Large intestine (tissue), 3 donors: Measurements from ENCODE around the gene GLYR1. TPM values are rescaled to one million over a fixed set of nuclear protein-coding genes. Genes with fewer than 3 reads are reported as not detected.

Source experiments
- DNase-seq, 2 donors: peaks; one replicate each; pipeline versions ENCODE4 v3.0.0 to v3.0.0-alpha.2; 2013
- H3K27ac ChIP-seq: one replicate; pipeline ENCODE4 v1.5.1; 2013; ENCODE audit warnings: low read length
- H3K27me3 ChIP-seq: 2 replicates; pipeline ENCODE4 v1.6.1; 2013; ENCODE audit warnings: low read length; ENCODE audit not compliant: control insufficient read depth, insufficient read depth
- H3K36me3 ChIP-seq: 2 replicates; pipeline ENCODE4 v1.6.1; 2013; ENCODE audit warnings: low read length; ENCODE audit not compliant: control insufficient read depth, insufficient read depth
- H3K4me1 ChIP-seq: one replicate; pipeline ENCODE4 v1.6.1; 2013; ENCODE audit warnings: low read length; ENCODE audit not compliant: control insufficient read depth, insufficient read depth
- H3K4me3 ChIP-seq: one replicate; pipeline ENCODE4 v1.5.1; 2013; ENCODE audit warnings: low read length
- H3K9me3 ChIP-seq: one replicate; pipeline ENCODE4 v1.6.1; 2013; ENCODE audit warnings: mild to moderate bottlenecking, low read depth, low read length, moderate library complexity; ENCODE audit not compliant: control insufficient read depth
- WGBS: methylation state at CpG from one replicate; pipeline ENCODE4 v1.1.5; 2013; ENCODE audit warnings: low lambda C conversion rate; ENCODE audit not compliant: insufficient coverage; 5-methylcytosine and 5-hydroxymethylcytosine counted together
- polyA plus RNA-seq: library from polyadenylated mRNA; unstranded; fragments of 120-200 nt; gene quantifications from one replicate; pipeline ENCODE4 v1.2.1, GENCODE V29; 2013

Gene GLYR1
- polyA plus RNA-seq, 1 donor = 102 TPM

GRCh38 chr16:4765511-4766474 lies 81.3 kb downstream of the GLYR1 start:
- H3K36me3 ChIP-seq = peaks cover 31% of the 10 kb centered on the region
- H3K4me1 ChIP-seq = peaks cover 19% of the 10 kb centered on the region
- peak overlapping the region; percentile 75 for H3K4me3 ChIP-seq
- DNase-seq = no peak
- no peaks in the 10 kb centered on the region for H3K9me3 ChIP-seq
- H3K27ac ChIP-seq = peak overlapping the region; percentile 8
- no CpG with 5 or more reads among the region's 26 CpGs for WGBS
- no peaks in the 10 kb centered on the region for H3K27me3 ChIP-seq

- Histone ChIP-seq H3K36me3 (peaks cover 48% of the 10 kb centered on the region), H3K4me1 (peaks cover 14% of the 10 kb centered on the region), H3K27me3 (no peaks in the 10 kb centered on the region), H3K4me3 (no peak overlapping the region), H3K27ac (no peak overlapping the region), H3K9me3 (no peaks in the 10 kb centered on the region)
- no peak for DNase-seq
- WGBS = 100% methylated on average over 1 of the region's 7 CpGs
Observed at GRCh38 chr16:4763791-4764190, 83.3 kb downstream of the GLYR1 start.

GRCh38 chr16:4762205-4762604 lies 84.9 kb downstream of the GLYR1 start:
- no peaks in the 10 kb centered on the region for H3K27me3 ChIP-seq
- H3K9me3 ChIP-seq = no peaks in the 10 kb centered on the region
- no peak overlapping the region for H3K27ac ChIP-seq
- H3K36me3 ChIP-seq = peaks cover 56% of the 10 kb centered on the region
- H3K4me1 ChIP-seq = peaks cover 9% of the 10 kb centered on the region
- no peak overlapping the region for H3K4me3 ChIP-seq
- no CpG with 5 or more reads among the region's 9 CpGs for WGBS
- no peak for DNase-seq

- no peak overlapping the region for H3K27ac ChIP-seq
- no CpG with 5 or more reads among the region's 23 CpGs for WGBS
- H3K9me3 ChIP-seq = no peaks in the 10 kb centered on the region
- peaks cover 64% of the 10 kb centered on the region for H3K36me3 ChIP-seq
- H3K4me1 ChIP-seq = peaks cover under 1% of the 10 kb centered on the region
- H3K27me3 ChIP-seq = no peaks in the 10 kb centered on the region
- DNase-seq = no peak
- no peak overlapping the region for H3K4me3 ChIP-seq
Observed at GRCh38 chr16:4760221-4760910, 86.7 kb downstream of the GLYR1 start.

- peaks cover 74% of the 10 kb centered on the region for H3K36me3 ChIP-seq
- WGBS = no CpG with 5 or more reads among the region's 6 CpGs
- no peaks in the 10 kb centered on the region for H3K9me3 ChIP-seq
- H3K27me3 ChIP-seq = no peaks in the 10 kb centered on the region
- DNase-seq = no peak
- no peak overlapping the region for H3K27ac ChIP-seq
- no peak overlapping the region for H3K4me3 ChIP-seq
- no peaks in the 10 kb centered on the region for H3K4me1 ChIP-seq
Observed at GRCh38 chr16:4755687-4756086, 91.4 kb downstream of the GLYR1 start.

GRCh38 chr16:4754865-4755264 lies 92.2 kb downstream of the GLYR1 start:
- Histone ChIP-seq H3K9me3 (no peaks in the 10 kb centered on the region), H3K36me3 (peaks cover 71% of the 10 kb centered on the region), H3K27me3 (no peaks in the 10 kb centered on the region), H3K4me1 (no peaks in the 10 kb centered on the region), H3K4me3 (no peak overlapping the region), H3K27ac (no peak overlapping the region)
- DNase-seq = no peak
- no CpG with 5 or more reads among the region's 4 CpGs for WGBS

- Histone ChIP-seq H3K9me3 (no peaks in the 10 kb centered on the region), H3K4me3 (no peak overlapping the region), H3K4me1 (no peaks in the 10 kb centered on the region), H3K27ac (no peak overlapping the region), H3K36me3 (peaks cover 64% of the 10 kb centered on the region), H3K27me3 (no peaks in the 10 kb centered on the region)
- DNase-seq = no peak
- WGBS = 80% methylated on average over 1 of the region's 11 CpGs
Observed at GRCh38 chr16:4753227-4753626, 93.9 kb downstream of the GLYR1 start.

Other genes starting within 250 kb of the GLYR1 start
- 28.4 TPM for gene UBALD1, start 232.4 kb downstream of the GLYR1 start, polyA plus RNA-seq
- gene MGRN1, start 222.5 kb downstream of the GLYR1 start, polyA plus RNA-seq = 52.9 TPM
- 42.5 TPM for gene NUDT16L1, start 153.7 kb downstream of the GLYR1 start, polyA plus RNA-seq
- 19.8 TPM for gene ANKS3, start 113.0 kb downstream of the GLYR1 start, polyA plus RNA-seq
- 0.78 TPM for gene DNAAF8, start 112.8 kb downstream of the GLYR1 start, polyA plus RNA-seq
- 10.4 TPM for gene ZNF500, start 80.1 kb downstream of the GLYR1 start, polyA plus RNA-seq
- gene SEPTIN12, start 58.9 kb downstream of the GLYR1 start, polyA plus RNA-seq = not detected
- 75.8 TPM for gene SMIM22, start 51.9 kb downstream of the GLYR1 start, polyA plus RNA-seq
- 28.9 TPM for gene ROGDI, start 44.7 kb downstream of the GLYR1 start, polyA plus RNA-seq
- 38.2 TPM for gene UBN1, start 193 bp upstream of the GLYR1 start, polyA plus RNA-seq
- 32.2 TPM for gene PPL, start 89.9 kb upstream of the GLYR1 start, polyA plus RNA-seq
- gene SEC14L5, start 111.0 kb upstream of the GLYR1 start, polyA plus RNA-seq = 0.24 TPM
- 19.3 TPM for gene NAGPA, start 186.6 kb upstream of the GLYR1 start, polyA plus RNA-seq
- gene C16orf89, start 218.7 kb upstream of the GLYR1 start, polyA plus RNA-seq = 3.1 TPM
- 25.6 TPM for gene ALG1, start 224.6 kb upstream of the GLYR1 start, polyA plus RNA-seq